ENCODE results near the gene UTP18. TPM values are rescaled to one million over a fixed set of nuclear protein-coding genes. Genes with fewer than 3 reads are reported as not detected.

The UTP18 gene
- total RNA-seq, 3 donors from 2014 or later (not counting 1 experiment from before 2014, with no cell fraction given) = 33.5 to 40.3 (median 34.6) TPM

GRCh38 chr17:51250314-51250840, 10.0 kb upstream of the UTP18 start:
- Mint-ChIP-seq H3K9me3 (no peaks in the 10 kb centered on the region), H3K27ac (no peak overlapping the region), H3K4me3 (no peak overlapping the region), H3K36me3 (peaks cover 13% of the 10 kb centered on the region), H3K4me1 (peaks cover 8 to 18% of the 10 kb centered on the region in 2 donors), H3K27me3 (ENCODE audit: low read depth in 2 of 2) (no peaks in the 10 kb centered on the region)
- intact Hi-C loops (cut with micrococcal nuclease) = no loop called here
- Histone ChIP-seq H3K27ac (ENCODE audit: low read length) (no peak overlapping the region), H3K9me3 (ENCODE audit: control insufficient read depth, insufficient read depth, low read length) (no peaks in the 10 kb centered on the region), H3K4me3 (ENCODE audit: low read length) (no peak overlapping the region), H3K27me3 (ENCODE audit: control insufficient read depth, insufficient read depth, low read length) (no peaks in the 10 kb centered on the region), H3K4me1 (ENCODE audit: control insufficient read depth, insufficient read depth, low read length) (no peaks in the 10 kb centered on the region), H3K36me3 (ENCODE audit: control insufficient read depth, insufficient read depth, low read length) (peaks cover 16% of the 10 kb centered on the region)
- DNase-seq (no peak), ATAC-seq (no peak)
- 99% methylated on average over 3 of the region's 3 CpGs for WGBS (ENCODE audit: insufficient coverage)
- no peak for TF ChIP-seq CTCF (IDR thresholded peaks at IDR 0.05)

DNA sequence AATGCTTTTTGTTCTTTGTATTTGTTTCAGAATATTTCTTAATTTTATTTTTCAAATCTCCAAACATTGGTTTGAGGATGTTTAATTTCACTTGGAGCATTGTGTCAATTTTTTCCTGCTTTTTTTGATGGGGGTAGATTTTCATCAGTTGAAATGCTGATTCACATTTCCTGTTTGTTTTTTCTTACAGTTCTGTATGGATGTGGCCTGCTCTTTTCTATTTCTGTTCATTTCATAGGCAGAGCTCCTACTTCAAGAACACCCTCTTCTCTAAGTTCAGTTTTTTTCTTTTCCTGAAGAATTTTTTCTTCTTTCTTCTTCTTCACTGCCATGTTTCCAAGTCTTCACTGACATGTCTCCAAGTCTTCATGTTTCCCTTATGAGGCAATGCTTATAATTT, 9.3 kb upstream of the UTP18 start:
- Histone ChIP-seq H3K9me3 (ENCODE audit: control insufficient read depth, insufficient read depth, low read length) (no peaks in the 10 kb centered on the region), H3K36me3 (ENCODE audit: control insufficient read depth, insufficient read depth, low read length) (peaks cover 17% of the 10 kb centered on the region), H3K27me3 (ENCODE audit: control insufficient read depth, insufficient read depth, low read length) (no peaks in the 10 kb centered on the region), H3K4me1 (ENCODE audit: control insufficient read depth, insufficient read depth, low read length) (no peaks in the 10 kb centered on the region), H3K27ac (ENCODE audit: low read length) (no peak overlapping the region), H3K4me3 (ENCODE audit: low read length) (no peak overlapping the region)
- no peak for DNase-seq
- H3K27me3 Mint-ChIP-seq (ENCODE audit: low read depth in 2 of 2) = no peaks in the 10 kb centered on the region
- TF ChIP-seq CTCF (IDR thresholded peaks at IDR 0.05) = no peak
- H3K4me1 Mint-ChIP-seq = peaks cover 12 to 22% of the 10 kb centered on the region in 2 donors
- ATAC-seq = no peak
- H3K9me3 Mint-ChIP-seq = no peaks in the 10 kb centered on the region
- H3K4me3 Mint-ChIP-seq = no peak overlapping the region
- peaks cover 13% of the 10 kb centered on the region for H3K36me3 Mint-ChIP-seq
- H3K27ac Mint-ChIP-seq = peak overlapping the region; percentile 7 to 72
- intact Hi-C loops (cut with micrococcal nuclease) = no loop called here

- no peak overlapping the region for H3K27ac Mint-ChIP-seq
- H3K4me3 Mint-ChIP-seq = no peak overlapping the region
- intact Hi-C loops (cut with micrococcal nuclease) = no loop called here
- Histone ChIP-seq H3K4me1 (ENCODE audit: control insufficient read depth, insufficient read depth, low read length) (peaks cover 13% of the 10 kb centered on the region), H3K9me3 (ENCODE audit: control insufficient read depth, insufficient read depth, low read length) (no peaks in the 10 kb centered on the region), H3K27ac (ENCODE audit: low read length) (no peak overlapping the region), H3K36me3 (ENCODE audit: control insufficient read depth, insufficient read depth, low read length) (peaks cover 20% of the 10 kb centered on the region), H3K27me3 (ENCODE audit: control insufficient read depth, insufficient read depth, low read length) (no peaks in the 10 kb centered on the region), H3K4me3 (ENCODE audit: low read length) (no peak overlapping the region)
- H3K9me3 Mint-ChIP-seq = no peaks in the 10 kb centered on the region
- H3K4me1 Mint-ChIP-seq = peaks cover 32 to 46% of the 10 kb centered on the region in 2 donors
- TF ChIP-seq CTCF (IDR thresholded peaks at IDR 0.05) = no peak
- DNase-seq (no peak), ATAC-seq (no peak)
- 99% methylated on average over 4 of the region's 6 CpGs for WGBS (ENCODE audit: insufficient coverage)
- no peaks in the 10 kb centered on the region for H3K27me3 Mint-ChIP-seq (ENCODE audit: low read depth in 2 of 2)
- peaks cover 10% of the 10 kb centered on the region for H3K36me3 Mint-ChIP-seq
Observed at GRCh38 chr17:51255673-51256072, 4.7 kb upstream of the UTP18 start.

- ATAC-seq (no peak), DNase-seq (no peak)
- Mint-ChIP-seq H3K27ac (no peak overlapping the region), H3K9me3 (no peaks in the 10 kb centered on the region), H3K4me3 (no peak overlapping the region), H3K36me3 (peaks cover 6% of the 10 kb centered on the region), H3K4me1 (peaks cover 33 to 45% of the 10 kb centered on the region in 2 donors), H3K27me3 (ENCODE audit: low read depth in 2 of 2) (no peaks in the 10 kb centered on the region)
- Histone ChIP-seq H3K27ac (ENCODE audit: low read length) (no peak overlapping the region), H3K27me3 (ENCODE audit: control insufficient read depth, insufficient read depth, low read length) (no peaks in the 10 kb centered on the region), H3K9me3 (ENCODE audit: control insufficient read depth, insufficient read depth, low read length) (no peaks in the 10 kb centered on the region), H3K36me3 (ENCODE audit: control insufficient read depth, insufficient read depth, low read length) (peaks cover 20% of the 10 kb centered on the region), H3K4me3 (ENCODE audit: low read length) (no peak overlapping the region), H3K4me1 (ENCODE audit: control insufficient read depth, insufficient read depth, low read length) (peaks cover 15% of the 10 kb centered on the region)
- 96% methylated on average over 3 of the region's 3 CpGs for whole genome bisulfite sequencing (ENCODE audit: insufficient coverage)
- intact Hi-C loops (cut with micrococcal nuclease) = no loop called here
- TF ChIP-seq CTCF (IDR thresholded peaks at IDR 0.05) = no peak
Observed at GRCh38 chr17:51256101-51256500, 4.2 kb upstream of the UTP18 start.

Data from natural killer cell (primary cell).